ENCODE data around the gene HK1.

- TF ChIP-seq CTCF (IDR thresholded peaks at IDR 0.05) (no peak), POLR2A (IDR thresholded peaks at IDR 0.05) (no peak), EP300 (IDR thresholded peaks at IDR 0.05) (no peak)
Observed at GRCh38 chr10:69338133-69338456, 59.8 kb downstream of the HK1 start.

All from tibial nerve (tissue), 4 donors.